Smooth muscle cell of trachea (primary cell): ENCODE results near the gene SLC38A4. TPM values are rescaled to one million over a fixed set of nuclear protein-coding genes. Genes with fewer than 3 reads are reported as not detected.

Experiments used
- total RNA-seq: library from RNA; depleted of rRNA; stranded (reverse); fragments of >200 nt; gene quantifications from 2 replicates; pipeline ENCODE4 v1.2.1, GENCODE V29; 2014

SLC38A4 gene
- total RNA-seq, result under 0.01 and 1.2 TPM in 2 replicates

GRCh38 chr12:46825591-46826414, at the start of gene SLC38A4:
Gene SLC38A4 (minus strand): TSS chr12:46825997. CDS start chr12:46793071, 32,926 bp downstream.

